IMR-90 (cell line): Measurements from ENCODE around the gene KAZALD1. TPM values are rescaled to one million over a fixed set of nuclear protein-coding genes. Genes with fewer than 3 reads are reported as not detected.
A peak's percentile ranks its signal among the peaks of the same experiment; 100 is the strongest.

Experiments used
- ATAC-seq: fragments of 200-7000 bp; cut with Tn5 transposase; 2 replicates; pipeline ENCODE4 v1.9.1; 2020; ENCODE audit warnings: low read depth, mild to moderate bottlenecking, moderate library complexity
- BruUV-seq: library from RNA; stranded (reverse); fragments of 400-500 nt; replicated peaks from 2 replicates; lab custom pipeline; 2021; lab: Mats Ljungman, UMichigan
- CTCF ChIA-PET: fragments of 300-600 bp; formaldehyde crosslinking; extraction: SDS; loops from one replicate; lab custom pipeline; 2021; ENCODE audit warnings: antibody characterized with exemption; lab: Yijun Ruan, JAX
- POLR2A ChIA-PET: fragments of 300-600 bp; sonication (Branson Sonifier 250); formaldehyde crosslinking; loops from one replicate; lab custom pipeline; 2022; ENCODE audit warnings: antibody characterized with exemption; ENCODE audit not compliant: unreplicated experiment; lab: Charles Lee
- DNase-seq: peaks from one replicate; pipeline ENCODE4 v3.0.0; 2013
- H2AFZ ChIP-seq: replicated peaks from 2 replicates; pipeline ENCODE3; 2013; ENCODE audit warnings: low read length, mild to moderate bottlenecking; ENCODE audit not compliant: poor library complexity
- H2AK5ac ChIP-seq: 2 replicates; pipeline ENCODE4 v1.6.1; 2013; ENCODE audit warnings: low read depth, low read length, inconsistent platforms
- H2AK9ac ChIP-seq: replicated peaks from 2 replicates; pipeline ENCODE3; 2013; ENCODE audit warnings: mild to moderate bottlenecking, low read depth, low read length, moderate library complexity; ENCODE audit not compliant: poor library complexity
- H2BK120ac ChIP-seq: 2 replicates; pipeline ENCODE4 v1.6.1; 2013; ENCODE audit warnings: low read depth, low read length, inconsistent platforms
- H2BK15ac ChIP-seq: 3 replicates; pipeline ENCODE4 v1.6.1; 2013; ENCODE audit warnings: low read depth, low read length, inconsistent platforms
- H2BK20ac ChIP-seq: 2 replicates; pipeline ENCODE4 v1.6.1; 2013; ENCODE audit warnings: low read depth, mild to moderate bottlenecking, inconsistent platforms, low read length, moderate library complexity
- H2BK5ac ChIP-seq: 2 replicates; pipeline ENCODE4 v1.6.1; 2013; ENCODE audit warnings: mild to moderate bottlenecking, low read depth, low read length, inconsistent platforms; ENCODE audit not compliant: poor library complexity, severe bottlenecking
- H3K14ac ChIP-seq: replicated peaks from 2 replicates; pipeline ENCODE4 v1.6.1; 2013; ENCODE audit warnings: low read depth, low read length, inconsistent platforms
- H3K18ac ChIP-seq: 2 replicates; pipeline ENCODE4 v1.6.1; 2013; ENCODE audit warnings: low read depth, low read length, control low read depth
- H3K23ac ChIP-seq: 2 replicates; pipeline ENCODE4 v1.6.1; 2013; ENCODE audit warnings: low read depth, low read length, inconsistent platforms
- H3K27ac ChIP-seq: 2 replicates; pipeline ENCODE4 v1.5.1; 2013; ENCODE audit warnings: mild to moderate bottlenecking, control low read depth, low read length; ENCODE audit not compliant: insufficient read depth
- H3K27me3 ChIP-seq: 2 replicates; pipeline ENCODE4 v1.6.1; 2013; ENCODE audit warnings: low read length; ENCODE audit not compliant: control insufficient read depth, insufficient read depth
- H3K36me3 ChIP-seq: 2 replicates; pipeline ENCODE4 v1.6.1; 2013; ENCODE audit warnings: low read length, mixed read lengths; ENCODE audit not compliant: control insufficient read depth, insufficient read depth
- H3K4ac ChIP-seq: 2 replicates; pipeline ENCODE4 v1.6.1; 2013; ENCODE audit warnings: low read depth, low read length, inconsistent platforms
- H3K4me1 ChIP-seq: 2 replicates; pipeline ENCODE4 v1.6.1; 2013; ENCODE audit warnings: low read length, mixed read lengths; ENCODE audit not compliant: control insufficient read depth, insufficient read depth
- H3K4me2 ChIP-seq: 2 replicates; pipeline ENCODE4 v1.6.1; 2013; ENCODE audit warnings: low read depth, mild to moderate bottlenecking, control low read depth, low read length, moderate library complexity
- H3K4me3 ChIP-seq: 2 replicates; pipeline ENCODE4 v1.5.1; 2013; ENCODE audit warnings: low read depth, mild to moderate bottlenecking, control low read depth, low read length, moderate library complexity; ENCODE audit not compliant: insufficient read depth
- H3K56ac ChIP-seq: 2 replicates; pipeline ENCODE4 v1.6.1; 2013; ENCODE audit warnings: low read length, inconsistent platforms; ENCODE audit not compliant: insufficient read depth; ENCODE audit errors: extremely low read depth
- H3K79me1 ChIP-seq, 2 experiments: 2 replicates each; pipeline ENCODE4 v1.6.1; 2013; ENCODE audit warnings: low read length in 2 of 2, inconsistent platforms in 1 of 2, low read depth in 1 of 2
- H3K9ac ChIP-seq: 2 replicates; pipeline ENCODE4 v1.6.1; 2013; ENCODE audit warnings: low read depth, low read length, control low read depth
- H3K9me1 ChIP-seq: 2 replicates; pipeline ENCODE4 v1.6.1; 2013; ENCODE audit warnings: low read length, inconsistent platforms; ENCODE audit not compliant: insufficient read depth
- H3K9me3 ChIP-seq: 2 replicates; pipeline ENCODE4 v1.6.1; 2013; ENCODE audit warnings: low read length; ENCODE audit not compliant: control insufficient read depth, insufficient read depth
- H4K20me1 ChIP-seq: 2 replicates; pipeline ENCODE4 v1.6.1; 2013; ENCODE audit warnings: low read length, inconsistent platforms; ENCODE audit not compliant: insufficient read depth
- H4K5ac ChIP-seq: 2 replicates; pipeline ENCODE4 v1.6.1; 2013; ENCODE audit warnings: mild to moderate bottlenecking, low read depth, low read length, control low read depth
- H4K8ac ChIP-seq, 2 experiments: 2 replicates each; pipeline ENCODE4 v1.6.1; 2013; ENCODE audit warnings: low read depth in 2 of 2, low read length in 2 of 2, control low read depth in 1 of 2, inconsistent platforms in 1 of 2
- H4K91ac ChIP-seq: 2 replicates; pipeline ENCODE4 v1.6.1; 2013; ENCODE audit warnings: low read depth, low read length, inconsistent platforms; ENCODE audit not compliant: insufficient read depth
- BHLHE40 ChIP-seq: fragments of 150-350 bp; IDR thresholded peaks from 2 replicates; pipeline ENCODE4 v1.6.1; 2016; ENCODE audit warnings: mild to moderate bottlenecking, low read depth, low read length
- CEBPB ChIP-seq: IDR thresholded peaks from 2 replicates; pipeline ENCODE4 v1.6.1; 2012; ENCODE audit warnings: low read depth, low read length, improper control_type of control experiment
- CHD1 ChIP-seq: IDR thresholded peaks from 2 replicates; pipeline ENCODE4 v1.6.1; 2012; ENCODE audit warnings: low read depth, low read length, improper control_type of control experiment
- MAFK ChIP-seq: IDR thresholded peaks from 2 replicates; pipeline ENCODE4 v1.6.1; 2012; ENCODE audit warnings: low read depth, low read length, improper control_type of control experiment
- MAZ ChIP-seq: IDR thresholded peaks from 2 replicates; pipeline ENCODE4 v1.6.1; 2012; ENCODE audit warnings: low read depth, mild to moderate bottlenecking, low read length, improper control_type of control experiment, moderate library complexity, borderline replicate concordance
- NFE2L2 ChIP-seq: fragments of 150-350 bp; IDR thresholded peaks from 2 replicates; pipeline ENCODE4 v1.6.1; 2016; ENCODE audit warnings: low read depth, mild to moderate bottlenecking, low read length
- POLR2A ChIP-seq: IDR thresholded peaks from 2 replicates; pipeline ENCODE4 v1.6.1; 2012; ENCODE audit warnings: mild to moderate bottlenecking, low read depth, low read length
- RAD21 ChIP-seq: IDR thresholded peaks from 2 replicates; pipeline ENCODE4 v1.6.1; 2012; ENCODE audit warnings: low read length, improper control_type of control experiment
- RCOR1 ChIP-seq: IDR thresholded peaks from 2 replicates; pipeline ENCODE4 v1.6.1; 2012; ENCODE audit warnings: mild to moderate bottlenecking, low read length, improper control_type of control experiment; ENCODE audit not compliant: insufficient replicate concordance
- RFX5 ChIP-seq: IDR thresholded peaks from 2 replicates; pipeline ENCODE4 v1.8.0; 2012; ENCODE audit warnings: low read depth, mild to moderate bottlenecking, low read length, moderate library complexity
- SMC3 ChIP-seq: fragments of 150-350 bp; IDR thresholded peaks from 2 replicates; pipeline ENCODE4 v1.6.1; 2016; ENCODE audit warnings: low read depth, mild to moderate bottlenecking, antibody characterized with exemption, low read length, moderate library complexity
- WGBS, 2 experiments: methylation state at CpG; one replicate each; pipeline versions ENCODE4 v1.1.5 to v1.1.7; 2013; ENCODE audit warnings: missing lambda C conversion rate in 2 of 2; ENCODE audit not compliant: insufficient read length in 1 of 2; ENCODE audit errors: extremely low coverage in 2 of 2; 5-methylcytosine and 5-hydroxymethylcytosine counted together
- dilution Hi-C: fragments of 300-500 bp; cut with HindIII; formaldehyde crosslinking; loops from one replicate; pipeline ENCODE4 v1.14.3; 2018; ENCODE audit warnings: low sequenced_read_pairs; ENCODE audit not compliant: unreplicated experiment
- in situ Hi-C: fragments of 300-500 bp; cut with MboI; formaldehyde crosslinking; loops from 3 replicates; pipeline ENCODE4 v1.14.3; 2019; ENCODE audit warnings: low sequenced_read_pairs, inconsistent platforms, mixed read lengths
- intact Hi-C: fragments of 100-400 bp; cut with micrococcal nuclease; formaldehyde crosslinking; loops from 2 replicates; pipeline ENCODE4 v1.10.0; 2022
- polyA plus RNA-seq, 3 experiments: library from polyadenylated mRNA; depleted of rRNA; stranded (reverse); fragments of >200 nt; gene quantifications; 2 replicates each; pipeline ENCODE4 v1.2.3, GENCODE V29; 2012; ENCODE audit warnings: low replicate concordance in 1 of 3
- total RNA-seq: library from RNA; depleted of rRNA; stranded (reverse); fragments of >200 nt; gene quantifications from 2 replicates; pipeline ENCODE4 v1.2.3, GENCODE V29; 2012
- TF ChIP-seq, protein P1 (sequence below): fragments of 150-350 bp; IDR thresholded peaks from 2 replicates; pipeline ENCODE4 v1.6.1; 2017; ENCODE audit warnings: mild to moderate bottlenecking, antibody characterized with exemption, low read length, low read depth
- TF ChIP-seq, protein P2 (sequence below): fragments of 150-350 bp; IDR thresholded peaks from 2 replicates; pipeline ENCODE4 v1.6.1; 2016; ENCODE audit warnings: low read depth, mild to moderate bottlenecking, low read length, moderate library complexity, borderline replicate concordance
- TF ChIP-seq, protein P3 (sequence below): conservative IDR thresholded peaks from 2 replicates; pipeline ENCODE4 v1.5.1; 2012; ENCODE audit warnings: mild to moderate bottlenecking, low read depth, low read length, improper control_type of control experiment

The KAZALD1 gene
- total and polyA plus RNA-seq, 2 of the 4 experiments (the other 2 are of a cell fraction) = 9.1 to 18.6 TPM

- H4K8ac ChIP-seq = peak overlapping the region; percentile 19 to 79
- H3K14ac ChIP-seq = peak overlapping the region; percentile 99
- peak overlapping the region; percentile 89 for H2BK5ac ChIP-seq
- in situ Hi-C loops = no loop called here
- peak overlapping the region; percentile 98 for H3K23ac ChIP-seq
- H3K79me1 ChIP-seq = peaks cover 16 to 66% of the 10 kb centered on the region in 2 experiments; a peak in 3 of 4 replicates
- ChIA-PET CTCF (interaction anchor here (1.7 to 2.1 kb wide), 2 partner anchors 14 to 19 kb away, joined by 4 to 7 read pairs; no protein-coding TSS in a partner anchor), POLR2A (interaction anchor here (1.4 kb wide), 1 partner anchor 10 kb away, joined by 6 read pairs; no protein-coding TSS in a partner anchor)
- H2BK15ac ChIP-seq = peak overlapping the region; percentile 27; the same call in 1 of the 3 replicates
- H3K9me1 ChIP-seq = peaks cover 2% of the 10 kb centered on the region; the same call in 1 of the 2 replicates
- peak overlapping the region; percentile 71 for H3K9ac ChIP-seq
- ATAC-seq (peak; percentile 73), DNase-seq (peak; percentile 91)
- peaks cover 2% of the 10 kb centered on the region for H3K4me1 ChIP-seq
- H4K91ac ChIP-seq = peak overlapping the region; percentile 89
- H3K36me3 ChIP-seq = peaks cover 31% of the 10 kb centered on the region
- H3K27ac ChIP-seq = peak overlapping the region; percentile 87
- H2BK120ac ChIP-seq = peak overlapping the region; percentile 86
- H3K4ac ChIP-seq = peak overlapping the region; percentile 97
- peaks cover 36% of the 10 kb centered on the region for H4K20me1 ChIP-seq
- H2BK20ac ChIP-seq = peak overlapping the region; percentile 75
- peak overlapping the region; percentile 93 for H3K56ac ChIP-seq
- peak overlapping the region; percentile 88 for H2AK5ac ChIP-seq
- peak overlapping the region; percentile 60 for H3K4me3 ChIP-seq
- dilution Hi-C loops = no loop called here
- intact Hi-C loops = loop anchor here (5.0 kb wide), 1 partner anchor 35 kb away; no protein-coding TSS in a partner anchor
- H4K5ac ChIP-seq = peak overlapping the region; percentile 42
- BruUV-seq = no TSS peak
- WGBS, 2 experiments = 12% methylated on average over 5 of the region's 6 CpGs; no CpG with 5 or more reads in 1 of the 2 experiments
- peak overlapping the region; percentile 58 for H3K18ac ChIP-seq
- peaks cover 2% of the 10 kb centered on the region; the same call in 1 of the 2 replicates for H3K27me3 ChIP-seq
- H3K4me2 ChIP-seq = peak overlapping the region; percentile 83
- H2AK9ac ChIP-seq = peak overlapping the region; percentile 98
- H2AFZ ChIP-seq = peak overlapping the region; percentile 99
- H3K9me3 ChIP-seq = no peaks in the 10 kb centered on the region
- no peak for TF ChIP-seq RAD21
- TF ChIP-seq, protein P1, sequence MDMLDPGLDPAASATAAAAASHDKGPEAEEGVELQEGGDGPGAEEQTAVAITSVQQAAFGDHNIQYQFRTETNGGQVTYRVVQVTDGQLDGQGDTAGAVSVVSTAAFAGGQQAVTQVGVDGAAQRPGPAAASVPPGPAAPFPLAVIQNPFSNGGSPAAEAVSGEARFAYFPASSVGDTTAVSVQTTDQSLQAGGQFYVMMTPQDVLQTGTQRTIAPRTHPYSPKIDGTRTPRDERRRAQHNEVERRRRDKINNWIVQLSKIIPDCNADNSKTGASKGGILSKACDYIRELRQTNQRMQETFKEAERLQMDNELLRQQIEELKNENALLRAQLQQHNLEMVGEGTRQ = no peak
- peak; percentile 90 for TF ChIP-seq POLR2A
- peak; percentile 47 for TF ChIP-seq RCOR1
- TF ChIP-seq, protein P2, sequence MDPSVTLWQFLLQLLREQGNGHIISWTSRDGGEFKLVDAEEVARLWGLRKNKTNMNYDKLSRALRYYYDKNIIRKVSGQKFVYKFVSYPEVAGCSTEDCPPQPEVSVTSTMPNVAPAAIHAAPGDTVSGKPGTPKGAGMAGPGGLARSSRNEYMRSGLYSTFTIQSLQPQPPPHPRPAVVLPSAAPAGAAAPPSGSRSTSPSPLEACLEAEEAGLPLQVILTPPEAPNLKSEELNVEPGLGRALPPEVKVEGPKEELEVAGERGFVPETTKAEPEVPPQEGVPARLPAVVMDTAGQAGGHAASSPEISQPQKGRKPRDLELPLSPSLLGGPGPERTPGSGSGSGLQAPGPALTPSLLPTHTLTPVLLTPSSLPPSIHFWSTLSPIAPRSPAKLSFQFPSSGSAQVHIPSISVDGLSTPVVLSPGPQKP = no peak
- no peak for TF ChIP-seq SMC3
- TF ChIP-seq BHLHE40 = no peak
- TF ChIP-seq NFE2L2 = no peak
- 0 out of 2 replicates have a peak, but pooled peaks have one; percentile 14 for TF ChIP-seq MAFK
- no peak for TF ChIP-seq CEBPB
- TF ChIP-seq MAZ = peak; percentile 68; the same call in 1 of the 2 replicates
- TF ChIP-seq CHD1 = no peak
- TF ChIP-seq, protein P3, sequence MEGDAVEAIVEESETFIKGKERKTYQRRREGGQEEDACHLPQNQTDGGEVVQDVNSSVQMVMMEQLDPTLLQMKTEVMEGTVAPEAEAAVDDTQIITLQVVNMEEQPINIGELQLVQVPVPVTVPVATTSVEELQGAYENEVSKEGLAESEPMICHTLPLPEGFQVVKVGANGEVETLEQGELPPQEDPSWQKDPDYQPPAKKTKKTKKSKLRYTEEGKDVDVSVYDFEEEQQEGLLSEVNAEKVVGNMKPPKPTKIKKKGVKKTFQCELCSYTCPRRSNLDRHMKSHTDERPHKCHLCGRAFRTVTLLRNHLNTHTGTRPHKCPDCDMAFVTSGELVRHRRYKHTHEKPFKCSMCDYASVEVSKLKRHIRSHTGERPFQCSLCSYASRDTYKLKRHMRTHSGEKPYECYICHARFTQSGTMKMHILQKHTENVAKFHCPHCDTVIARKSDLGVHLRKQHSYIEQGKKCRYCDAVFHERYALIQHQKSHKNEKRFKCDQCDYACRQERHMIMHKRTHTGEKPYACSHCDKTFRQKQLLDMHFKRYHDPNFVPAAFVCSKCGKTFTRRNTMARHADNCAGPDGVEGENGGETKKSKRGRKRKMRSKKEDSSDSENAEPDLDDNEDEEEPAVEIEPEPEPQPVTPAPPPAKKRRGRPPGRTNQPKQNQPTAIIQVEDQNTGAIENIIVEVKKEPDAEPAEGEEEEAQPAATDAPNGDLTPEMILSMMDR = no peak
- no peak for TF ChIP-seq RFX5
Measured at GRCh38 chr10:101032637-101033224, 29.1 kb upstream of the KAZALD1 start.
